NCI-H82 (cell line): ENCODE measurements around the gene RFT1.
A peak's percentile ranks its signal among the peaks of the same experiment; 100 is the strongest.

Experiments used
- DNase-seq: peaks from one replicate; lab custom pipeline; 2025; lab: John Stamatoyannopoulos, UW

RFT1 gene

DNA sequence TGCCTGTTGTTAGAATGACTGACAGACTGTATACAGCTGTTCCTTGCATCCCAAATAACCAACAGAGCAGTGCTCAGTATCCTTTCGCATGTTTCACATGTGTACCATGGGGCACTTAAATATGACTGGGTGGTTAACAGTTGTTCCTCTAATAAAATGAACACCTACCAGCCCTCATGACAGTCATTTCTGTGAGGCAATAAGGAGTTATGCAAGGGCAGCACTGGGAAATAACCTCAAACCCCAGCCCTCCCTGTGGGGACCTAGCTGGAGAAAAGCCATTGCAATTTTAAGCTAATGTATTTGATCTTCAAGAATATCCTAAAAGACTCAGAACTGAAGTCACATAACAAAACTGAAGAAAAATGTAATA, 7.3 kb downstream of the RFT1 start:
- DNase-seq = no peak

DNA sequence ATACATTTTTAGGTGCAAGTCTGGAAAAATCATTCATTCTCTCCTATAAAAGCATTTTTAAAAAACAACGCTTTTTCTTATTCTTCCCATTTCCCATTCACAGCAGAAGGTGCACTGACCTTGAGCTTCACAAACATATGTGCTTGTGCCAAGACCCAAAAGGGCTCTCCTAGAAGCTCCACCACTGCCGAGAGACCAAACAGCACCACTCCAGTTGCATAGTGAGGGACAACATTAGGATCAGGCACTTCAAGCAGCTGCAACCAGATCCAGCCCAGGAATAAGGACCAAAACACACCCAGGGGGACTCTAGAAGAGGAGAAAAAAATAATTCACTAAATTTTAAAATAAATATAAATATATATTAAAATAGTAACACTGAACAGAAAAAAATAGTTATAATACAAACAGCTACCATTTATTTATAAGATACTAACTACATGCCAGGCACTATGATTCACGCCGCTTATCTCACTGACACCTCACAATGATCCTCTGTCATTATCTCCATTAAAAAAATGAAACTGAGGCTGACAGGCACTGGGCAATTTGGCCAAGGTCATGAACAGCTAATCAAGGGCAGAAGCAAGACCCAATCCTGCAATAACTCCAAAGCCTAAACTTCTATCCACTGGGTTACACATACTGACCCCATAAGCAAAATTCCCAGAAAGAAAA, 7.8 kb downstream of the RFT1 start:
- DNase-seq = no peak

DNA sequence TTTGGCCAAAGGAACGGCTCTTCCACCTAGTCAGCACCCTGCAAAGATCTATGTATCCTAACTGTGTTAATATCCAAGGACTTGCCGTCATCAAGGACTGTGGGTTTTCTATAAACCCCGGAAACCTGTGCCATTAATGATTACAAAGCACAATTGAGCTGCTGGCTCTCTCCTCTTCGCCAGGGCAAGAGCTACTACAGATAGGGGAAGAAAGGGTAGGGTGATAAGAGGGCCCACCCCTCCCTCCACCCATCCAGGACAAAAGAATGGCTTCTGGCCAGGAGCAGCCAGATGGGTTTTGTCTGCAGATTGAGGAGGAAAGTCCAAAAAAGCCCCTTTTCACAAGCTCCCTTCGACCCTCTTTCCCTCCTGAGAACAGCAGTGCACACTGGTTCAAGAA, 9.9 kb downstream of the RFT1 start:
- DNase-seq = no peak

DNA sequence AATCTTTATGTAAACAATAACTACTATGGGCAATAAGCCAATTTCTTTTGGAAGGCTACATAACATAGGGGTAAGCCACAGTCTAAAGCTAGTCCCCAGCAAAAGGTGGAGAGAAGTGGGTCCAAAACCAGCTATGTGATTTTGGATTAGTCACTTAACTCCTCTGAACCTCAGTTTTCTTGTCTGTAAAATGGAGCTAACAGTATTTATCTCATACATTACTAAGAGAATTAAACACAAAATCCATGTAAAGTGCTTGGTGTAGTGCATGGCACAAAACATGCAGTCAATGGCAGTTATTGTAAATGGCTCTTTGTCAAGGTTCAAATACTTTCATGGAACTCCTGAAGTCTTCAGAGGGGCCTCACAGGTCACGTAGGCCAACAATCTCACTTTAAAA, 13.3 kb downstream of the RFT1 start:
- no peak for DNase-seq

DNA sequence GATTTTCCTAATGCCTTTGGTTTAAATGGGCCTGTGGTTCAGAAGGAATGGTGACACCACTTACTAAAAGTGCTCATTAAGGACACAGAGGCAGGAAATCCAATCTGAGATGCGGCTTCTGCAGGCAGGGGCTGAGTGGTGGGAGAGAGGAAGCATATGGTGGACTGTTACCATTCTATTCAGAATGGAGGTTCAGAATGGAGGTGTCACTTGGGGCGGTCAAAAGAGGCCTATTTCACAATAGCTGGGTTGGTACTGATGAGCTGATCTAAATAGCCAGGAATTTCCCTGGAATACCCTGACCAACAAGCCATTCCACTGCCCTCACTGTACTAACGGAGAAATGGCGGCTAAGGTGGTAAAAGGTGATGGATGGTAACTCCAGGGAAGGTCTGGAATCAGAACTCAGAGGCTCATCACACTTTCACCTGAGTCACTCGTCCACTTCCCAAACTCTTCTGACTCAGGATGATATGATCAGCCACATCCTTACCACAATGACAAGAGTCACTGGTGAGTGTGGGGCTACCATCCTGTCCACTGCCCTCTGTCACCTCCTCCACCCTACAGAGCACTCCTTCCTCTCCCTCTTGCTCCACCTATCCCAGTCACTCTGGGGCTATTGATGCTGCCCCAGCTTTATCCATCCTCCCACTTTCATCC, 15.7 kb downstream of the RFT1 start:
- DNase-seq = peak; percentile 18

DNA sequence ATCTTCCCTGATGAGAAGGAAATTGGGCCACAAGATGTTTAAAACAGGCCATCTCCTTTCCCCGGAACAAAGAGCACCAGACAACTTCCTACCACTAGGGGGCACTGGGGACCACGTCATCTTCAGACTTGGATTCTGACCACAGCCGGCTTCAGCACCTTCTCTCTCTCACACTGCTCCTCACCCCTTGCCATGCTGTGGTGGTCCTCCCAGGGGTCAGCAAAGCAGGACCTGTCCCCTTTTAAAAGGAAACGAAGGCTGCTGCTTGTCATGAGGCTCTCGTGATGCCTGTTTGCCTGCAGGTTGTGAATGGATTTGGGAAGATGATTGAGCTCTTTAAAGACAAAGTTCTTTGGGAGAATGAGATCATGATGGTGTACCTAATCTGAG, 16.2 kb downstream of the RFT1 start:
- peak; percentile 85 for DNase-seq

DNA sequence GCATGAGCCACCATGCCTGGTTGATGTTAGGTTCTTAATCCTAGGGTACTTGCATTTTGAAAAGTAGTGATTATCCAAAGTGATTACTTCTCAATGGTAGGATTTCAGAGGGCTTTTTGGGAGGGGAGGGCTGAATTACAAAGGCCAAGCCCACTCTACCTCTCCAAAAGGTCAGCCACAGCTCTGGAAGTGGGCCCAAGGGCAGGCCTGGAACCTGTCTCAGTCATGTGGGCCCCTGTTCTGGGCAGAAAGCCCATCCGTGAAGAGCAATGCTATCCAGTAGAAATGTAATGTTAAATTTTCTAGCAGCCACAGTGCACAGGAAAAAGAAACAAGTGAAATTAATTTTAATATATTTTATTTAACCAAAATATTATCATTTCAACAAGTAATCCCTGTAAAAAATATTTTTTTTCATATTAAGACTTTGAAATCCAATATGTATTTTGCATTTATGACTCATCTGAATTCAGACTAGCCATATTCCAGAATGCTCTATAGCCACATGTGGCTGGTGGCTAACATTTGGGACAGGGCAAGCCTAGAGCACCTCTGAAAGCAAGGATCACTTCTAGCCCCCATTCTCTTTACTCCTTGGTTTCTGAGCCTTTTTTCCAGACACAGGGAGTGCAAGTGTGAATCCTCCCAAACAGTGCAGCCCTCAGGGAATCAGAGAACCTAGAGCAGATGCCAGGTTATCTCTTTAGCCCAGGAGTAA, 16.8 kb downstream of the RFT1 start:
- DNase-seq = no peak

DNA sequence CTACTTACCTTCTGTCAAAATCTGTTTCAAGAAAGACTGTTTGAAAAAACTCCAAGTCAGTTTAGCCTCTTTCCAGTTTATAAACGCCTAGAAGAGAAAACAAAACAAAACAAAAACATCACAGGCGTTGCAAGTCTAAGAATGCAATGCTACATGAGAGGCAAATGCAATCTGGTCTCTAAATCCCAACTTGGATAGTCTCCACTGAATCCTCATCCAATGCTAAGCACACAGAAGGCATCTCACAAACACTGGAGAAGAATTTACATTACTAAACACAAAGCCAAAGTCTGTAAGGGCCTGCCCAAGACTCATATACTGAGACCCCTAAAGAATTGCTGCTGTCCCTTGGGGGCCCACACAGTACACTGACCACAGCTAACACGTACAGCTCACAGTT, 18.4 kb downstream of the RFT1 start:
- DNase-seq = no peak

DNA sequence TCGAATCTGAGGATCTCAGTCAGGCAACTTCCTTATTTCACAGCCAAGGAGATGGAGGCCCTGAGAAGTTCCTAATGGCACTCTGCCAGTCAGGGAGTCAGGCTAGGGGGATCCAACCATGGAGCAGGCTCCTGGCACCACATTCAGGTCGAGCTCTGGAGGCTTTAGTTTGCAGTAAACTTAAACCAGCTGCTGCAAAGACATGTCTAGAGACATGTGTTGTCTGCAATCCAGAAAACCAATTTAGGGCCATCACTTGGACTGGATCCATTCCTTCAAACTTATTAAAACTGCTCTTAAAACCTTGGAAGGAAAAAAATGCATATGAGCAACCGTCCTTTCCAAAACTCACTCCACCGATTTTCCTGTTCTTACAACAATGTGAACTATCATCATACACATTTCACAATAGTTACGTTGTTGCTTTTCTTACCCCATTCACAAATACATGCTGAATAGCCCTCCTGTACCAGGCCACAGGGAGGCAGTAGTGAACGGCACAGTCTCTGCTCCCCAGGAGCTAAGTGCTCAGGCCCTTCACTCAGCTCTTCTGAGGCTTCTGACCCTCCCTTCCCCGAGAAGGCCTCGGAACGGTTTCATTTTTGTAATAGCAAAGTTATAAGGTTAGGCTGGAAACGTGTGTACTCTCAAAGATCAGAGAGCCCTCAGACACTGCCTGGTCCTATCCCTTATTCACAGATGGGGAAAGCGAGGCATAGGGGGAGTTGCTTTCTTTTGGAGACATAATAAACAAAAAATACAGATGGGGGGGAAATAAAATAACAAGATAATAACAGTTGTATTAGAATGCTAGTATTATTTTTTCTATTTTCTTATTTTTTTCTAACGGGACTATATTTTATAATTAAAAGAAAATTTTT, 20.1 kb downstream of the RFT1 start:
- peak; percentile 52 for DNase-seq

DNA sequence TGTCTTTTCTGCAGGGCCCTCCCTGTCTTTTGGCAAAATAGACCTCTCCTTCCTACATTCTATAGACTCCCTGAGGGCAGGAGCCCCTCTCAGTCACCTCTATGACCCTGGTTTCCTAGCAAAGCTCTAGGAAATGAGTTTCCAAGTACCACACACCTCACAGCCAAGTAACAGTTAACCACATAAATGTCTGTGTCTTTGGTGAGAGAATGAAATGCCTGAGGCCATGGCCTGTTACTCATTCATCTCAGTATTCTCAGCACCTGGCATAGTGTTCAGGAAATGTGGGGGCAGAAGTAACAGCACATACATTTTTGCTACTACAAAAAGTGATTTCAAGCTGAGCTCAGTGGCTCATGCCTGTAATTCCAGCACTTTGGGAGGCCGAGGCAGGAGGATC, 21.0 kb downstream of the RFT1 start:
- no peak for DNase-seq

DNA sequence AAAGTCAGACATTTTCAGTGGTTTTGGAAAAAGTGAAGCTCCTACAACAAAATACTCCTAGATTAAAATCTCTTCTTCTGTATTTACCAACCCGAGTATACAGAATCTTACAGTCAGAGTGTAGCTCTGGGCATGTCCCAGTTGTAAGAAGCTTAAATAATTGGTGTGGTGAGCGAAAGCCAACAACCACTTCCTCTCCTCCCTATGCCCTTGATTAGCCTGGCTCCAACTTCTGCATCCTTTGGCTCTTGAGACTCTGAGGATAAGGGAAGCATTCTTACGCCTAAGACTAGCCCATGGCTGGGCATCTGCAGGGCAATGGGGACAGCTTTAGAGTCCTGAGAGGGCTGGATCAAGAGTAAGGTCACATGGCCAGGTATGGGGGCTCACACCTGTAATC, 25.5 kb downstream of the RFT1 start:
- DNase-seq = no peak

DNA sequence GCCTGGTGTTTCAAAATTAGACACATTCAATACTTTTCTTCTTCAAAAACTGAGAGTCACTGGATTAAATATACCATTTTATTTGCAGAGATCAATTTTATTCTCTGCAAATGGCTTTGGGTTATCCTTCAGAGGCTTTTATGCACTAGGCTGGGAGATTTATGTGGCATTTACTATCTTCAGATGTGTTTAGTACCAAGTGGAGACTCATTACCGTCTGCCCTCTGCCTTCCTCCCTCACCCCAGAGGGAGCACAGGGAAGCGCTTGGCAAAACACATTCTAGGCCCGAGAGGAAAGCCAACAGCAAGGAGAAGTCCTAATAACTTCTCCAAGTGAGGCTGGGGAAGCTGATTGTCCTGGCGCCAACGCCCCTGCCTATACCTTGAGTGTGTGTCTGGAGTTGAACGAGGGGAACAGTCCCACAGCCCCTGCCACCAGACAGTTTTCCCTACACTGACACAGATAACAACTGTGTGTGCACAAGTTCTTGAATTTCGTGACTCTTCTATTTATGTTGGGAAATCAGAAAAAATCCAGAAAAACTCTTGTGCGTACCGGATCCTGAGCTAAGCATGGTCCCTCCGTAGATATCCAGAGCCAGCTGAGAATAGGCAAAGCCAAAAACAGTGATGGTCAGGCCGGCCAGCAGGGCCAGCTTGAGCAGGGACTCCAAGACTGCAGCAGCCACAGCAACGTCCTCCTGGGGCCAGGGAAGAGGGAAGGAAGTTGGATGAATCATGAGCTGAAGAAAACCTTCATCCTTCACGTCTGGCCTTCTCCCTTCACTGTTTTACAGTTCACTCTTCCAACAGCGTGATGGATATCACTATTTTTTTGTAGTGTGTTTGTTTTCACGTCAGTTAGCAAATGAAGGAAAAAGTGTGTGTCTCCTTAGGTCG, 26.6 kb downstream of the RFT1 start:
- DNase-seq = no peak

DNA sequence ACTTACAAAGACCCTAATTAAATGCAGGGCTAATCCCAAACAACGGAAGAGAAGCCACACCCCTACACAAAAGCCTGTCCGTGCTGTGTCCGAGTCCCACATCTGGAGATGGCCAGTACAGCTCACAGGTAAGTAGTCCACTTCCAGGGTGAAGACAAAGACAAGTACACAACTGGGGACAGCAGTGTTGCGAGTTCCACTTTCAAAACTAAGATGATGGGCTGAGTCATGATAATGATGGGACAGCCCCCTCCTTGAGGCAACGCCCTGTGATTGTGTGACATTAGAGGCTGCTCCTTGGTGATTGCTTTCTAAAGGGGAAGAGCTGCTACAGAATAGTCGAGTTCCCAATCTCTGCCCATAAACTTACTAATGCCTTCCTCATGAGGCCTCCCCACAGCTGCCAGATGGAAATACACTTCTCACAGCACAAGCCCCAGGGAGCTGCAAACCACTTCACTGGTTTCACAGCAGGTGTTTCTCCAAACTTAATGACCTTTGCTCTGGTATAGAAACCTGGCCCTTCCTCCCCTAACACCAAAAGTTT, 27.6 kb downstream of the RFT1 start:
- DNase-seq = peak; percentile 1

DNA sequence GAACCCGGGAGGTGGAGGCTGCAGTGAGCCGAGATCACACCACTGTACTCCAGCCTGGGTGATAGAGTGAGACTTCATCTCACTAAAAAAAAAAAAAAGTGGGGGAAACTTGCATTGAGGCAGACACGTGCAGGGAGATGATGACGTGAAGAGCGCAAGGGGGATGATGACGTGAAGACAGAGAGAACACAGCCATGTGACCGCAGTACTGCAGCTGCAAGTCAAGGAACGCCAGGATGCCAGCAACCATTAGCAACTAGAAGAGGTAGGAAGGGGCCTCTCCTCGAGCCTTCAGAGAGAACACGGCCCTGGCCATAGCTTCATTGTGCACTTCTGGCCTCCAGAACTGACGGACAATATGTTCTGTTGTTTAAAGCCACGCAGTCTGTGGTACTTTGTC, 28.3 kb downstream of the RFT1 start:
- DNase-seq = no peak

DNA sequence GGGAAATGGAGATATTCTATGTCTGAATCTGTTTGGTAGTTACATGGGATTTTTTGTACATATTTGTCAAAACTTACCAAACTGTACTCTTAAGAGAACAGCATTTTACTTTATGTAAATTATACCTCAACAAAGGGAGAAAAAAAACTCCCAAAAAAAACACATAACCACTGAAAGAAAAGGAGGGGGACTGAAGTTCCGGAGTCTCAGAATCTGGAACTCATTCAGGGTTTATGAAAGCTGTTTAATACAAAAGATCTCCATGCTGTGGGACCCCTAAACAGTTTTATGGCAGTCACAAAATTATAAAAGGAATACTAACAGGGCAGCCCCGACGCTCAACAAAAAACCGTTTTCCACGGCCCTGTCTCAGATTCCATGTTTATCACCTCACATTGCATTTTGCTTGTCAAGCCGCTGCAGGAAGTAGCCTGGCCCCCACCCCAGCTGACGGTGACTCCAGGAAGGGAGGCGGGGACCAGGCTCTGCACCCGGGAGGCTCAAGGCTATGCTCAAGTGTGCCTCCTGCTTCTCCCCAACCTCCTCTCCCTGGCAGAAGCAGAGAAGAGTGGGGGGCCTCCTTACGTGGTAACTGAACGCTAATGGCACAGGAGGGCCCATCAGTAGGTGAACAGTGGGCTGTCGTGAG, 29.3 kb downstream of the RFT1 start:
- no peak for DNase-seq

DNA sequence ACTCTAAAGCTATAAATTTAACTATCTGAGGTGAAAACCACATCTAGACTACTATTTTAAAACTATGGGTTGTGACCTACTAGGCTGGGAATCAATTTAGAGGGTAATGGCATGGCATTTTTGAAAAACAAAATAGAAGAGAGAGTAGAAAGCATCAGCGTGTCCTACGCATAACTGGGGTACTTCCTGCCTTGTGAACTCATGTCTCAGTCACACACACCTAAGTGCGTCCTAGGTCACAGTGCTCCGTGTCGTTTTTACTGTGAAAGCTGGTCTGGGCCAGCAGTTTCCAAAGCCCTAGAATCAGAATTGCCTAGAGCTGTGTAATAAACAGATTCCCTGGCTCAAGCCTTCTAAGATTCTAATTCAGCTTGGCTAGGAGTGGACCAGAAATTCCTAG, 32.3 kb downstream of the RFT1 start:
- DNase-seq = no peak

DNA sequence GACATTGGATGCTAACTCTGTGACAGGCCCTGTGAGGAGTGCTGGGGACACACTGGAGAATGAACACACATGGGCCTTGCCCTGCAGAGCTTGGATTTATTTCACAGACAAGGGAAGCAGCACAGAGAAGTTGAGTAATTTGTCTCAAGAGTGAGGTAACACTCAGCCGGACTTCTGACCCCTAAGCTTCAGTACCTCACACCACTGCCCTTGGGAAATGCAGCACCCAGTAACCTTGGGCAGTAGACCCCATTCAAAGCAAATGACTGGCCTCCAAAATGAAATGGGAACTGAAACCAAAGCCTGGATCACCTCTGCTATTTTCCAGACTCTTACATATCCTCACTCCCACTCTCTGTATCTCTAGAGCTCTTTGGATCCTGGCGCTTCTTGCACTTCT, 37.3 kb downstream of the RFT1 start:
- DNase-seq = no peak

DNA sequence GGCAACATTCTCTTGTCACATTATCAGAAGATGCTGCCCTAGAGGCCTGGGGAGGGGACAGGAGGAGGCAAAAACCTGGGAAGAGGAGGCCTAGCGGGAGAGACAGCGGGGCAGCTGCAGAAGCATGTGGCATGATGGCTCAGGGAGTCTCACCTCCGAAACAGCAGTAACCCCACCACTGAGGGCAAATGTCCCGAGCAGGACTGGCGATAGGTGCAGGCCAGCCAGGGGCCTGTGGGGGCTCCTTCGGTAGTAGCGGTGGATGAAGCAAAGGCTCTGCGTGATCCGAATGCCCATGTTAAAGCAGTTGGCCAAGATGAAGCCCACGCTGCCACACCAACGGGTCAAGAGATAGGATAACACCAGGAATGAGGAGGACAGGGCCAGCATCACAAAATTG, 38.0 kb downstream of the RFT1 start:
- no peak for DNase-seq

DNA sequence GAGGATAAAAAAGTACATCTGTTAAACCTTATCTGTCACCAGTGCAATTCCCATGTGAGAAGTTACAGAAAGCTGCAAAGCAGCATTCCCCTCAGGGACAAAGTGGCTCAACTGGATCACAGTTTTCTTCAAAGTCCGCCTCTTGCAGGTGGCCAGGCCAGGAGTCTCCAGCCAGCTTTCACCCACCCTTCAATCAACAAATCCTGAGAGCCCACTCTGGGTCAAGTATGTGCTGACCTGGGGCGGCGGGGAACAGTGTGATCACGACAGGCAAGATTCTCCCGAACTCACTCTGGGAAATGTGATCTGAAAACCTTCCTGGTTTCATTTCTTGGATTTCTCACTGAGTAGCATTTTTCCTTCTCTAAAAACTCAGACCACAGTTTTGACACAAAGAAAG, 39.2 kb downstream of the RFT1 start:
- DNase-seq = no peak

DNA sequence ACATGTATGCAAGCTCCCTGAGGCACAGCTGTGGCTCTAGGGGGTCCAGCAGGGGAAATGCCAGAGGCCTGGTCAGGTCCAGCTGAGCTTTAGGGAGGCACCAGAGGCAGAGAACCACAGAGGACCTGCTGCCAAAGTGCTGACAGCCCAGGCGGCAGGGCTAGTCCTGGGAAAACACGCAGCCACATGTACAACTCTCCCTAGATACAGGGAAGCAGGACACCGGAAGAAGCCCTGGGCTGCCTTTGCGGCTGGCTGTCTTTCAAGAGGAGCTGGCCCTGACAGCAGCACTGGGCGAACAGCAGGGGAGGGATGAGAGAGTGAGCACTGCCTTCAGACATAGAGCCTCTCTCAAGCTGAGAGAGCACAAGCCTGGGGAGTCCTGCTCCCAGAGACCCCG, 40.7 kb downstream of the RFT1 start:
- no peak for DNase-seq

DNA sequence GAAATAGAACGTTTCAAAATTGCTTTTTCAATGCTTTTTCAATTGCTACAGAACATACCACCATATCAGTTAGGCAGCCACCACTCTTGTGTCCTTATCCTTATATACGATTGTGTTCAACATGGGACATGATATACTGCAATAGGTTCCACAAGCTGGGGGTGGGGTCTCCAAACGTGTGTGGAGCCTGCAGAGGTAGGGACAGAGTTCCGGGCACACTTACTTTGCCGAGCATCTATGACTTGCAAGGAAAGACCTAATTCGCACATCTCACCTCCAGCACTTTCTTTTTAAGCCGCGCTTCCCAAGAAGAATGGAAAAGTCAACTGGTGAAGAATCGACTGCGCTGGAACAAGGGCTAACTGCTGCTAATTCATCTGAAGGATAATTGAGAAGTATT, 44.8 kb downstream of the RFT1 start:
- DNase-seq = no peak
